ENCODE measurements around the gene MLLT6.
A peak's percentile ranks its signal among the peaks of the same experiment; 100 is the strongest.

Gene MLLT6

DNA sequence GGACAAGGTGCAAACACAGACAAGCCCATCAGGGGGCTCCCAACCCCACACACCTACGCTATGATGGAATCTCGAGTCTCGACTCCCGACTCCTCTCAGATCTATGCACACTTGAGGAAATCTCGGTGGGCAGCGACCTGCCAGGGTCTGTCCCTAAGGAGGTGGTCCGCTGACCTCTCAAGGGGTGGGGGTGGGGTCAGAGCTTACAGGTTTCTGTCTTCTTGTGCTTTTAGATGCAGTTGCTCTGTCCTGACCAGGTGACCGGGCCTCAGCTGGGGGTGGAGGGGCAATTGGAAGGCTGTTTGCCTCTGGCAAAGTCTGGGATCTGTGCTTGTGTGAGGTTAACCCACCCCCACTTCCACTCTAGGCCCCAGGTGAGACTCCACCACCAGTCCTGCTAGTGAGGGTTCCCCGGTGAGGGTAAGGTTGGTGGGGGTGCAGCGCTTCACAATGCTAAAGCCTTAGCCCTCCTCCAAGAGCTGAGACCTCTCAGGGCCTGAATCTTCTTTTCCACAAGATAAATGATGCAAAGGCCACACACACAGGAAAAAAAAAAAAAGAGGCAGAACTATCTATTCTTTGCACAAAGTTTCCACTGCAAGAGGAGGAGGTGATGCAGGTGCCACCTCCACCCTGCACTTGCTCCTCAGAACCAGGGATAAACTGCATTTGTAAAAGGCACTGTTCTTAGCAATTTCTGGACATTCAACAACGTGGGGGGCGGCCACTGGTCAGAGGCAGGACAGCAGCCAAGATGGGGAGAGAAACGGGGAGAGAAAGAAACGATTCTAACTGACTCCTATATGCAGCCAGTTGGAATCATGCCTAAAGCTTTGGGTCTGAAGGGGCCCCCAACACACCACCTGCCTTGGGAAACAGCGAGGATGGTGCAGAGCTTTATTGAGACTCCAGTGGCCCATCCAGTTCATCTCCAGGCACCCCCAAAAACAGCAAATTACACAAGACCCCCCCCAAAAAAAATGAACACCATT, 29.2 kb downstream of the MLLT6 start:
- TF ChIP-seq EZH2phosphoT487 (conservative IDR thresholded peaks at IDR 0.05; ENCODE audit: low read length) (no peak), CTCF (IDR thresholded peaks at IDR 0.05; ENCODE audit: insufficient read depth, low read length, poor library complexity, severe bottlenecking) (no peak)
- H3K36me3 ChIP-seq (ENCODE audit: low read length), result no peaks in the 10 kb centered on the region
- peaks cover 18% of the 10 kb centered on the region; the same call in 1 of the 2 replicates for H3F3A ChIP-seq (ENCODE audit: insufficient read depth)
- no peaks in the 10 kb centered on the region for H3K9me2 ChIP-seq (replicated peaks; ENCODE audit: insufficient read depth, low read length)
- no peaks in the 10 kb centered on the region for H3K79me2 ChIP-seq (ENCODE audit: insufficient read depth, low read length)
- no peaks in the 10 kb centered on the region for H3K9me3 ChIP-seq (ENCODE audit: insufficient read depth, low read length)
- no peak overlapping the region for H3K4me3 ChIP-seq (ENCODE audit: insufficient read depth, low read length, poor library complexity, severe bottlenecking)
- no peaks in the 10 kb centered on the region for H4K20me1 ChIP-seq (ENCODE audit: low read depth, low read length)
- H3K27me3 ChIP-seq (ENCODE audit: low read length), result no peaks in the 10 kb centered on the region
- no peak overlapping the region for H3K9ac ChIP-seq (ENCODE audit: low read length)
- H3K27ac ChIP-seq (ENCODE audit: low read depth, low read length), result no peak overlapping the region
- no peak overlapping the region for H3K4me2 ChIP-seq (ENCODE audit: low read depth, low read length, poor library complexity, severe bottlenecking)
- H2AFZ ChIP-seq (ENCODE audit: low read depth, low read length, severe bottlenecking), result no peak overlapping the region

GRCh38 chr17:38735161-38735997, 30.3 kb downstream of the MLLT6 start:
- no peak overlapping the region for H3K4me3 ChIP-seq (ENCODE audit: insufficient read depth, low read length, poor library complexity, severe bottlenecking)
- H3K9ac ChIP-seq (ENCODE audit: low read length), result no peak overlapping the region
- TF ChIP-seq EZH2phosphoT487 (conservative IDR thresholded peaks at IDR 0.05; ENCODE audit: low read length), result no peak
- peak; percentile 83 for TF ChIP-seq CTCF (IDR thresholded peaks at IDR 0.05; ENCODE audit: insufficient read depth, low read length, poor library complexity, severe bottlenecking)
- no peaks in the 10 kb centered on the region for H3K79me2 ChIP-seq (ENCODE audit: insufficient read depth, low read length)
- H2AFZ ChIP-seq (ENCODE audit: low read depth, low read length, severe bottlenecking), result no peak overlapping the region
- H3K36me3 ChIP-seq (ENCODE audit: low read length), result no peaks in the 10 kb centered on the region
- H3F3A ChIP-seq (ENCODE audit: insufficient read depth), result peaks cover 18% of the 10 kb centered on the region; the same call in 1 of the 2 replicates
- H3K9me3 ChIP-seq (ENCODE audit: insufficient read depth, low read length), result no peaks in the 10 kb centered on the region
- no peaks in the 10 kb centered on the region for H4K20me1 ChIP-seq (ENCODE audit: low read depth, low read length)
- no peaks in the 10 kb centered on the region for H3K27me3 ChIP-seq (ENCODE audit: low read length)
- no peak overlapping the region for H3K4me2 ChIP-seq (ENCODE audit: low read depth, low read length, poor library complexity, severe bottlenecking)
- no peak overlapping the region for H3K27ac ChIP-seq (ENCODE audit: low read depth, low read length)
- no peaks in the 10 kb centered on the region for H3K9me2 ChIP-seq (replicated peaks; ENCODE audit: insufficient read depth, low read length)

DNA sequence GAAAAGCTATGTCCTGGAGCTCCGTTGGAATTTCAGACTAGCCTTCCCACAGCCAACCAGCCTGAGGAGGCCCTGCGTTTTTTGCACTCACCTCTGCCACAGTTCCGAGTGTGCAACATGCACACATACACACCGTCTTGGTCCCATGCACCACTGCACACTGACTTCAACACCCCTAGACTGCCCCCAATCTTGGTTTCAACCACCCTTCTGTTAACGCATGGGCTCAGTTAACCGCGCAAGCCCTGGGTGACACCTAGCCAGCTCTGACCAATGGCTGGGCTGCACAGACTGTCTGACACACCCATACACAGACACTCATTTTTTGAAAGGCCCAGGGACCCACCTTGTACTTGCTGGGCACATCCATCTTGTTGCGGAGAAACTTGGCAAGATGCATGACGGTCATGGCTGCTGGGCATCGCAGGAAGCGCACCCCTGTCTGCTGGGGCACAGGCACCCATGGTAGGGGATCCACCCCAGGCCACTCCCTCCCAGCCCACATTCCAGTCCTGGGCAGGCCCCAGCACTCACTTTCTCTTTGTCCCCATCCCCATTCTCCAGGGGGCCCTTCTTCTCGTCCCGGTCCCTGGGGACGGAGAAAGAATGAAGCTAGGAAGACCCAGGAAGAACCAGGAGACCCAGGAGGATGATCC, 33.1 kb downstream of the MLLT6 start:
- Histone ChIP-seq H3F3A (ENCODE audit: insufficient read depth) (peaks cover 11% of the 10 kb centered on the region; the same call in 1 of the 2 replicates), H3K9ac (ENCODE audit: low read length) (no peak overlapping the region), H3K27me3 (ENCODE audit: low read length) (no peaks in the 10 kb centered on the region), H4K20me1 (ENCODE audit: low read depth, low read length) (no peaks in the 10 kb centered on the region), H2AFZ (ENCODE audit: low read depth, low read length, severe bottlenecking) (no peak overlapping the region), H3K9me3 (ENCODE audit: insufficient read depth, low read length) (no peaks in the 10 kb centered on the region), H3K36me3 (ENCODE audit: low read length) (no peaks in the 10 kb centered on the region), H3K27ac (ENCODE audit: low read depth, low read length) (no peak overlapping the region), H3K79me2 (ENCODE audit: insufficient read depth, low read length) (no peaks in the 10 kb centered on the region), H3K9me2 (replicated peaks; ENCODE audit: insufficient read depth, low read length) (no peaks in the 10 kb centered on the region), H3K4me3 (ENCODE audit: insufficient read depth, low read length, poor library complexity, severe bottlenecking) (no peak overlapping the region), H3K4me2 (ENCODE audit: low read depth, low read length, poor library complexity, severe bottlenecking) (no peak overlapping the region)
- TF ChIP-seq CTCF (IDR thresholded peaks at IDR 0.05; ENCODE audit: insufficient read depth, low read length, poor library complexity, severe bottlenecking) (no peak), EZH2phosphoT487 (conservative IDR thresholded peaks at IDR 0.05; ENCODE audit: low read length) (no peak)

Data from SU-DHL-6 (cell line).